Activated T-cell treated with anti-CD3 and anti-CD28 coated beads for 4 hours (primary cell): ENCODE results near the gene ZNF433.

Experiments
- DNase-seq: peaks from one replicate; pipeline ENCODE4 v3.0.0-alpha.2; 2020

Gene ZNF433

DNA sequence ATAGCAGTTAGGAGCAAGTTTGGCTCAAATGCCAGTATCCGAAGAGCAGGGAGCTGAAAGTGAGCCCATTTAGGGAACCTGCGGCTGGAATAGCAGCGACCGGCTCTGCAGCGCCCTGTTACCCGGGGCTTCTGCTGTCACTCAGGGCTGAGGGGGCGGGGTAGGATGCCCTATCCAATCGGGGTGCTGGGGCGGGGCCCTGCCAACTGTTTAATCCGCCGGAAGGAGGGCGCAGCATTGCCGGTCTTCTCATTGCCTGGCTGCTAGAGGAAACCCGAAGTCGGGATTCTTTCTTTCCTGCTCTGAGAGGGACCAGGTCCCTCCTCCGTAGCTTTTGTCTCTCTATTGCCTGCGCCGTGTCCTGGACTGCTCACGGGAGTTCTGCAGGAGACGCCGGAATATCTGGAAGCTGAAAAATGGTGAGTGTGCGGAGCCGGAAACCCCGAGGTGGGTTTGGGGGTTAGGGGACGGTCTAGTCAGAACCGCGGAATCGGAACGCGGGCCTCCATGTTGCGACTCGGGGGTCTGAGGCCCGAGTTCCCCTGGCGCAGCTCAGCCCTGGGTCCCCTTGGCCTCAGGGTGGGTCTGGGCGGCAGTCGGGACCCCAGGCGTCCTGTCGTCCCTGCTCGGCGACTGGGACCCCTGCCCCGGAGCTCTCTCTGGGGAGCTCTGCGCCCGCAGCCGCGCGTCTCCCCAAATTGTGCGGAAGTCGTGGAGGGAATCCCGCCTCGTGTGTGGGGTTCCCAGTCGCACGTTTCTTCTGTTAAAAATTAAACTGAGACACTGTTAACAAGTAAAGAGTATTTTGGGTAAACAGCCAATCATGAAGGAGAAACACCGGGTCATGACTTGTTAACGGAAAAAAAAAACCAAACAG lies 47.8 kb downstream of the ZNF433 start:
- DNase-seq, result peak; percentile 92

DNA sequence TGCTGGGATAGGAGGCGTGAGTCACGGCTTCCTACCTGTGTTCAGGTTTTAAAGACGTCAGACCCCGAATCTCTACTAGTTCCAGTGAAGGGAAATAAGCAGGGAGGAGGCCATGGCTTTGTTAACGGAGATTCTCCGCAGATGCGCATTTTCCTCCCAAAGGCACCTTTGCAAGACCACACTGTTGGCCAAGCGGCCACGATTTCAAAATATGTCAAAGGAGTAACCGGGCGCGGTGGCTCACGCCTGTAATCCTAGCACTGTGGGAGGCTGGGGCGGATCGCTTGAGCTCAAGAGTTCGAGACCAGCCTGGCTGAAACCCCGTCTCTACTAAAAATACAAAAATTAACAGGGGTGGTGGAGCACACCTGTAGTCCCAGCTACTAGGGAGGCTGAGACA lies 48.7 kb downstream of the ZNF433 start:
- DNase-seq, result no peak

DNA sequence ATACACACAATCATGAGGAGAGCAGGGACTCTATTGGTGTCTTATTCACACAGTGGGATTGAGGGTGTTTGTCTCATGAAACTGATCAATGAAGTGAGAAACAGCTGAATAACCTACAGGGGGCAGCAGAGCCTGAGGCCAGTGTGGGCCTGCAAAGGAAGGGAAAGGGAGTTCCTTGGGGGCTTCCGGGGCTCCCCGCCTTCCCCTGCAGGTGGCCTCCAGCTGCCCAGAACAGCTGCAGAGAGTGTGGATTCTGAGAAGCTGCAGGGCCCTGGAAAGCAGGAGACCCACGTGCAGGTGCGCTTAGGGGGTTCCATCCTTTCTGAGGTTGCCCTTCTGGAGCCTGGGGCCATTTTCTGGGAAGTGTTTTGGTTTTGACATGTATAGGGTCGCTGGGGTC lies 50.5 kb downstream of the ZNF433 start:
- DNase-seq, result no peak

DNA sequence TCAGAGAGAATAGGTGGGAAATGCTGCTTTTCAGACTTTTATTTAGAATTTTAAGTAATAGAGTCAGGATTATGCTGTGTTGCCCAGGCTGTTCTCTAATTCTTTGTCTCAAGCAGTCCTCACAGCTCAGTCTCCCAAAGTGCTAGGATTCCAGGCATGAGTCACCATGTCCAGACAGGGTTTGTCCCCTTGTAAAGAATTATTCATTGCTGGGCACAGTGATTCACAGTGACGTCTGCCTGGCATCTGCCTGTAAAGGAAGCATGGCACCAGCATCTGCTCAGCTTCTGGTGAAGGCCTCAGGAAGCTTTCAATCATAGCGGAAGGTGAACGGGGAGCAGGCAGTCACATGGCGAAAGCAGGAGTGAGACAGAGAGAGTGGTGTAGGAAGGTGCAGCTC lies 53.0 kb downstream of the ZNF433 start:
- DNase-seq, result no peak

GRCh38 chr19:11979527-11979926 lies 56.0 kb downstream of the ZNF433 start:
- no peak for DNase-seq

DNA sequence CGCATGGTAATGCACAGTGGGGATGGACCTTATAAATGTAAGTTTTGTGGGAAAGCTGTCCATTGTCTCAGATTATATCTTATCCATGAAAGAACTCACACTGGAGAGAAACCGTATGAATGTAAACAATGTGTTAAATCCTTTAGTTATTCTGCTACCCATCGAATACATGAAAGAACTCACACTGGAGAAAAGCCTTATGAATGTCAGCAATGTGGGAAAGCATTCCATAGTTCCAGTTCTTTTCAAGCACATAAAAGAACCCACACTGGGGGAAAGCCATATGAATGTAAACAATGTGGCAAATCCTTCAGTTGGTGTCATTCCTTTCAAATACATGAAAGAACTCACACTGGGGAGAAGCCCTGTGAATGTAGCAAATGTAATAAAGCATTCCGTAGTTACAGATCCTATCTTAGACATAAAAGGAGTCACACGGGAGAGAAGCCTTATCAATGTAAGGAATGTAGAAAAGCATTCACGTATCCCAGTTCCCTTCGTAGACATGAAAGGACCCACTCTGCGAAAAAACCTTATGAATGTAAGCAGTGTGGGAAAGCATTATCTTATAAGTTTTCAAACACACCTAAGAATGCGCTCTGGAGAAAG lies 56.9 kb downstream of the ZNF433 start:
- no peak for DNase-seq

DNA sequence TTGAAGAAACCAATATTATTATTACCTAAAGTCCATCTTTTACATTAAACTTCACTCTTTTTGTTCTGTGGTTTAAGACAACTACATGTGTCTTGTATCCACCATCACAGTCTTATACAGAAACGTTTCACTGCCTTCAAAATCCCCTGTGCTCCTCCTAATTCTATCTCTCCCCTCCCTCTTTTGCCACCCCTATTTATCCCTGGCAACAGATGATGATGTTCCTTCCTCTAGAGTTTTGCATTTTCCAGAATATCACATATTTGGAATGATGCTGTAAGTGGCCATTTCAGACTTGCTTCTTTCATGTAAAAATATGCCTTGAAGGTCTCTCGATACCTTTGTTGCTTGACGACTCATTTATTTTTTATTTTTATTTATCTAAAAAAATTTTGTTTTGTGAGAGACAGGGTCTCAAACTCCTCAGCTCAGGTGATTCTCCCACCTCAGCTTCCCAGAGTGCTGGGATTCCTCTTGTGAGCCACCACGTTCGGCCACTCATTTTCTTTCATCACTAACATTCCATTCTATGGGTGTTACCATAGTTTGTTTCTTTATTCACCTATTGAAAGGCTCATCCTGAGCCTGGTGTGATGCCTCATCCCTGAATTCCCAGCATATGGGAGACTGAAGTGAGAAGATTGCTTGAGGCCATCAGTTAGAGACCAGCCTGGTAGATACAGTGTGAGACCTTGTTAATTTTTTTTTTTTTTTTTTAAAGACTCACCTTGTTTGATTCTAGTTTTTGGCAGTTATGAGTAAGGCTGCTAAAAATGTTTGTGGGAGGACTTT lies 62.3 kb downstream of the ZNF433 start:
- no peak for DNase-seq

- no peak for DNase-seq
Observed at GRCh38 chr19:11971041-11971440, 64.4 kb downstream of the ZNF433 start.

- no peak for DNase-seq
Observed at GRCh38 chr19:11970174-11970573, 65.3 kb downstream of the ZNF433 start.

GRCh38 chr19:11964858-11965645 lies 70.4 kb downstream of the ZNF433 start, which contains the start of gene ZNF763:
ZNF763 (plus strand) TSS chr19:11965040; CDS start chr19:11965209, 169 bp downstream.
- DNase-seq, result peak; percentile 83
